ENCODE data around the gene MTG2. TPM values are rescaled to one million over a fixed set of nuclear protein-coding genes. Genes with fewer than 3 reads are reported as not detected.

MTG2 gene
- total and polyA plus RNA-seq, 2 of the 13 experiments (the other 11 are each of a cell fraction or from before 2014, with no cell fraction given) = 20.4 to 37.8 TPM

GRCh38 chr20:62220666-62221568, 38.1 kb downstream of the MTG2 start (continued):
- TF ChIP-seq, protein P1, sequence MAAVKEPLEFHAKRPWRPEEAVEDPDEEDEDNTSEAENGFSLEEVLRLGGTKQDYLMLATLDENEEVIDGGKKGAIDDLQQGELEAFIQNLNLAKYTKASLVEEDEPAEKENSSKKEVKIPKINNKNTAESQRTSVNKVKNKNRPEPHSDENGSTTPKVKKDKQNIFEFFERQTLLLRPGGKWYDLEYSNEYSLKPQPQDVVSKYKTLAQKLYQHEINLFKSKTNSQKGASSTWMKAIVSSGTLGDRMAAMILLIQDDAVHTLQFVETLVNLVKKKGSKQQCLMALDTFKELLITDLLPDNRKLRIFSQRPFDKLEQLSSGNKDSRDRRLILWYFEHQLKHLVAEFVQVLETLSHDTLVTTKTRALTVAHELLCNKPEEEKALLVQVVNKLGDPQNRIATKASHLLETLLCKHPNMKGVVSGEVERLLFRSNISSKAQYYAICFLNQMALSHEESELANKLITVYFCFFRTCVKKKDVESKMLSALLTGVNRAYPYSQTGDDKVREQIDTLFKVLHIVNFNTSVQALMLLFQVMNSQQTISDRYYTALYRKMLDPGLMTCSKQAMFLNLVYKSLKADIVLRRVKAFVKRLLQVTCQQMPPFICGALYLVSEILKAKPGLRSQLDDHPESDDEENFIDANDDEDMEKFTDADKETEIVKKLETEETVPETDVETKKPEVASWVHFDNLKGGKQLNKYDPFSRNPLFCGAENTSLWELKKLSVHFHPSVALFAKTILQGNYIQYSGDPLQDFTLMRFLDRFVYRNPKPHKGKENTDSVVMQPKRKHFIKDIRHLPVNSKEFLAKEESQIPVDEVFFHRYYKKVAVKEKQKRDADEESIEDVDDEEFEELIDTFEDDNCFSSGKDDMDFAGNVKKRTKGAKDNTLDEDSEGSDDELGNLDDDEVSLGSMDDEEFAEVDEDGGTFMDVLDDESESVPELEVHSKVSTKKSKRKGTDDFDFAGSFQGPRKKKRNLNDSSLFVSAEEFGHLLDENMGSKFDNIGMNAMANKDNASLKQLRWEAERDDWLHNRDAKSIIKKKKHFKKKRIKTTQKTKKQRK (IDR thresholded peaks at IDR 0.05; ENCODE audit: low read length) = no peak
- no peak for TF ChIP-seq ZNF263 (CRISPR knock-in tag; IDR thresholded peaks at IDR 0.05)
- 0 out of 2 replicates have a peak, but pooled peaks have one; percentile 21 for TF ChIP-seq NR0B2 (CRISPR knock-in tag; IDR thresholded peaks at IDR 0.05)
- TF ChIP-seq NBN (conservative IDR thresholded peaks at IDR 0.05) = no peak
- no peak for TF ChIP-seq DNMT1 (CRISPR knock-in tag; IDR thresholded peaks at IDR 0.05)
- TF ChIP-seq ZNF776 (CRISPR knock-in tag; IDR thresholded peaks at IDR 0.05) = no peak
- TF ChIP-seq USF2 (IDR thresholded peaks at IDR 0.05; ENCODE audit: low read depth, low read length) = no peak
- TF ChIP-seq USF2 (CRISPR knock-in tag; IDR thresholded peaks at IDR 0.05; ENCODE audit: borderline replicate concordance) = no peak
- TF ChIP-seq ZNF687 (CRISPR knock-in tag; IDR thresholded peaks at IDR 0.05) = peak; percentile 10; the same call in 1 of the 2 replicates
- TF ChIP-seq HINFP (CRISPR knock-in tag; IDR thresholded peaks at IDR 0.05; ENCODE audit: low read depth) = no peak
- peak; percentile 6; the same call in 1 of the 2 replicates for TF ChIP-seq TBX2 (CRISPR knock-in tag; IDR thresholded peaks at IDR 0.05; ENCODE audit: borderline replicate concordance)
- TF ChIP-seq HNRNPK (IDR thresholded peaks at IDR 0.05; ENCODE audit: low read depth, low read length, poor library complexity, severe bottlenecking) = peak; percentile 34
- no peak for TF ChIP-seq ZZZ3 (CRISPR knock-in tag; IDR thresholded peaks at IDR 0.05; ENCODE audit: borderline replicate concordance)
- TF ChIP-seq EZH2 (conservative IDR thresholded peaks at IDR 0.05; ENCODE audit: low read depth, low read length) = peak; percentile 84; the same call in 1 of the 2 replicates
- no peak for TF ChIP-seq CENPBD1 (CRISPR knock-in tag; IDR thresholded peaks at IDR 0.05; ENCODE audit: borderline replicate concordance, low read depth)

All from HepG2 (cell line).